HepG2 (cell line): ENCODE measurements around the gene INO80. TPM values are rescaled to one million over a fixed set of nuclear protein-coding genes. Genes with fewer than 3 reads are reported as not detected.

Source experiments
- ATAC-seq: fragments of 200-7000 bp; cut with Tn5 transposase; 3 replicates; pipeline ENCODE4 v1.9.1; 2020; ENCODE audit warnings: mild to moderate bottlenecking, moderate library complexity
- BruUV-seq: library from RNA; stranded (reverse); fragments of 400-500 nt; replicated peaks from 2 replicates; lab custom pipeline; 2021; lab: Mats Ljungman, UMichigan
- CTCF ChIA-PET: fragments of 300-600 bp; formaldehyde crosslinking; extraction: SDS; loops from one replicate; lab custom pipeline; 2021; ENCODE audit warnings: low total read pairs, inconsistent platforms, low intra/inter-chr PET ratio; lab: Yijun Ruan, JAX
- POLR2A ChIA-PET: fragments of 350-600 bp; sonication (Branson Sonifier 250); formaldehyde crosslinking; loops from one replicate; lab custom pipeline; 2020; ENCODE audit warnings: antibody characterized with exemption, inconsistent platforms; lab: Yijun Ruan, JAX
- DNase-seq: peaks from one replicate; pipeline ENCODE4 v3.0.0-alpha.2; 2015; ENCODE audit warnings: low spot score
- FAIRE-seq: peaks from 3 replicates; lab custom pipeline; 2011; peaks lifted over from hg19 to GRCh38; lab: Jason Lieb, UNC
- H2AFZ ChIP-seq: one replicate; pipeline ENCODE4 v1.6.1; 2011; ENCODE audit warnings: low read length, inconsistent platforms
- H3K27ac ChIP-seq: fragments of 300-600 bp; 3 replicates; pipeline ENCODE4 v1.8.0; 2011; ENCODE audit warnings: mixed run types, mild to moderate bottlenecking, mixed read lengths, low read length, inconsistent platforms; ENCODE audit not compliant: insufficient read depth; ENCODE audit errors: extremely low read length
- H3K27me3 ChIP-seq, 2 experiments: fragments of 200-600 bp in 1 of 2; 2 replicates in 1 of 2; 3 replicates in 1 of 2; pipeline versions ENCODE4 v1.6.0 to v1.8.0; 2011; ENCODE audit warnings: low read length in 2 of 2, mild to moderate bottlenecking in 2 of 2, moderate library complexity in 2 of 2, inconsistent platforms in 1 of 2; ENCODE audit not compliant: insufficient read depth in 2 of 2, control insufficient read depth in 1 of 2
- H3K36me3 ChIP-seq, 2 experiments: fragments of 200-600 bp in 1 of 2; replicated peaks in 1 of 2; 2 replicates in 1 of 2; 3 replicates in 1 of 2; pipeline versions ENCODE4 v1.5.1 to v1.8.0; 2011; ENCODE audit warnings: low read length in 2 of 2, inconsistent platforms in 1 of 2; ENCODE audit not compliant: insufficient read depth in 2 of 2, control insufficient read depth in 1 of 2
- H3K4me1 ChIP-seq: 2 replicates; pipeline ENCODE4 v1.5.1; 2012; ENCODE audit warnings: low read length, inconsistent platforms; ENCODE audit not compliant: insufficient read depth
- H3K4me2 ChIP-seq: 2 replicates; pipeline ENCODE4 v1.6.0; 2011; ENCODE audit warnings: low read depth, low read length, inconsistent platforms
- H3K4me3 ChIP-seq, 3 experiments: fragments of 200-600 bp in 1 of 3; sonication (generic), shearing (Covaris generic) in 1 of 3; replicated peaks in 1 of 3; 2 replicates each; pipeline ENCODE4 v1.5.1; 2011 to 2016; ENCODE audit warnings: low read length in 3 of 3, inconsistent platforms in 2 of 3, low read depth in 2 of 3, mild to moderate bottlenecking in 2 of 3, control low read depth in 1 of 3, mixed read lengths in 1 of 3; ENCODE audit not compliant: insufficient read depth in 1 of 3
- H3K79me2 ChIP-seq: one replicate; pipeline ENCODE4 v1.6.1; 2011; ENCODE audit warnings: low read length, inconsistent platforms; ENCODE audit not compliant: insufficient read depth
- H3K9ac ChIP-seq: 2 replicates; pipeline ENCODE4 v1.6.0; 2011; ENCODE audit warnings: mild to moderate bottlenecking, low read depth, low read length, inconsistent platforms; ENCODE audit not compliant: insufficient read depth
- H3K9me3 ChIP-seq: 2 replicates; pipeline ENCODE4 v1.5.1; 2012; ENCODE audit warnings: mild to moderate bottlenecking, low read length
- H4K20me1 ChIP-seq: 2 replicates; pipeline ENCODE4 v1.6.0; 2011; ENCODE audit warnings: inconsistent platforms, mild to moderate bottlenecking, low read length, moderate library complexity; ENCODE audit not compliant: insufficient read depth
- AFF4 ChIP-seq: sonication (generic); formaldehyde crosslinking; IDR thresholded peaks from 2 replicates; pipeline ENCODE4 v1.4.0; 2020; ENCODE audit warnings: missing genetic modification reagents
- ATF3 ChIP-seq: sonication (generic); formaldehyde crosslinking; IDR thresholded peaks from 2 replicates; pipeline ENCODE4 v1.4.0; 2020; ENCODE audit warnings: missing genetic modification reagents
- CBX1 ChIP-seq: IDR thresholded peaks from one replicate; pipeline ENCODE4 v1.6.1; 2016; ENCODE audit warnings: antibody characterized with exemption, low read depth
- EED ChIP-seq: sonication (generic); formaldehyde crosslinking; IDR thresholded peaks from 2 replicates; pipeline ENCODE4 v1.5.0; 2020; ENCODE audit warnings: mild to moderate bottlenecking, missing genetic modification reagents
- FOXC1 ChIP-seq: sonication (generic); formaldehyde crosslinking; IDR thresholded peaks from 2 replicates; pipeline ENCODE4 v1.8.0; 2022; ENCODE audit warnings: mild to moderate bottlenecking, missing genetic modification reagents, borderline replicate concordance
- HOXA3 ChIP-seq: sonication (generic); formaldehyde crosslinking; IDR thresholded peaks from 2 replicates; pipeline ENCODE4 v1.5.0; 2020; ENCODE audit warnings: missing genetic modification reagents
- RNF2 ChIP-seq: fragments of 450-650 bp; conservative IDR thresholded peaks from 2 replicates; pipeline ENCODE4 v1.6.1; 2016; ENCODE audit warnings: low read depth
- SOX13 ChIP-seq, 3 experiments: fragments of 450-650 bp in 1 of 3; sonication (generic) in 1 of 3; formaldehyde crosslinking in 1 of 3; IDR thresholded peaks in 2 of 3; conservative IDR thresholded peaks in 1 of 3; 2 replicates each; pipeline versions ENCODE4 v1.5.0 to v1.6.1; 2016 to 2020; ENCODE audit warnings: antibody characterized with exemption in 1 of 3, mild to moderate bottlenecking in 1 of 3, missing compliant biosample characterization in 1 of 3, missing genetic modification reagents in 1 of 3, moderate library complexity in 1 of 3
- ZBTB7A ChIP-seq: sonication (generic); formaldehyde crosslinking; IDR thresholded peaks from 2 replicates; pipeline ENCODE4 v1.8.0; 2022; ENCODE audit warnings: mild to moderate bottlenecking, missing genetic modification reagents
- ZIK1 ChIP-seq: sonication (generic); formaldehyde crosslinking; IDR thresholded peaks from 2 replicates; pipeline ENCODE4 v1.5.0; 2020; ENCODE audit warnings: mild to moderate bottlenecking, low read depth, missing genetic modification reagents, borderline replicate concordance
- ZMYM2 ChIP-seq: sonication (generic); formaldehyde crosslinking; IDR thresholded peaks from 2 replicates; pipeline ENCODE4 v1.8.0; 2022; ENCODE audit warnings: mild to moderate bottlenecking, missing genetic modification reagents
- ZNF296 ChIP-seq: sonication (generic); formaldehyde crosslinking; conservative IDR thresholded peaks from 2 replicates; pipeline ENCODE4 v1.5.0; 2020; ENCODE audit warnings: mild to moderate bottlenecking, missing genetic modification reagents
- ZNF572 ChIP-seq: sonication (generic); formaldehyde crosslinking; IDR thresholded peaks from 2 replicates; pipeline ENCODE4 v1.5.1; 2020; ENCODE audit warnings: mild to moderate bottlenecking, missing genetic modification reagents
- ZNF839 ChIP-seq: sonication (generic); formaldehyde crosslinking; IDR thresholded peaks from 2 replicates; pipeline ENCODE4 v1.4.0; 2020; ENCODE audit warnings: missing genetic modification reagents, mild to moderate bottlenecking, borderline replicate concordance
- ZNF850 ChIP-seq: sonication (generic); formaldehyde crosslinking; conservative IDR thresholded peaks from 2 replicates; pipeline ENCODE4 v1.9.0; 2021; ENCODE audit warnings: mild to moderate bottlenecking, missing genetic modification reagents
- WGBS: methylation state at CpG from one replicate; pipeline ENCODE4 v1.1.6; 2017; ENCODE audit warnings: low lambda C conversion rate; 5-methylcytosine and 5-hydroxymethylcytosine counted together
- in situ Hi-C: cut with HindIII; loops from 2 replicates; pipeline ENCODE4 v1.10.0; 2017; ENCODE audit warnings: low pct_unique_long_range_greater_than_20kb; ENCODE audit not compliant: extremely low pct_ligation_motif_present
- intact Hi-C: fragments of 100-400 bp; cut with micrococcal nuclease; formaldehyde crosslinking; loops from one replicate; pipeline ENCODE4 v1.10.0; 2022; ENCODE audit not compliant: unreplicated experiment
- polyA plus RNA-seq, 8 experiments: library from polyadenylated mRNA; depleted of rRNA in 3 of 8; stranded (reverse) in 7 of 8; unstranded in 1 of 8; fragments of >200 nt; fragmentation: Illumina TruSeq in 4 of 8; extraction: Trizol in 4 of 8; gene quantifications; 2 replicates each; pipeline versions ENCODE4 v1.2.1 to v1.2.3, GENCODE V29; 2011 to 2016; ENCODE audit warnings: low read depth in 4 of 8, missing spikeins in 1 of 8, mixed read lengths in 1 of 8; ENCODE audit not compliant: insufficient read depth in 1 of 8
- total RNA-seq, 5 experiments: library from RNA; depleted of rRNA; stranded (reverse); fragments of >200 nt; fragmentation: Illumina TruSeq; extraction: Trizol; gene quantifications; 2 replicates each; pipeline ENCODE4 v1.2.3, GENCODE V29; 2016; ENCODE audit warnings: low read depth in 1 of 5

Gene INO80
- total and polyA plus RNA-seq, 2 of the 13 experiments (the other 11 are each of a cell fraction or from before 2014, with no cell fraction given) = 3.6 to 14.8 TPM

- no TSS peak for BruUV-seq
- Histone ChIP-seq H3K36me3 (no peaks in the 10 kb centered on the region), H3K27ac (no peak overlapping the region), H3K4me2 (no peak overlapping the region), H2AFZ (no peak overlapping the region), H4K20me1 (no peaks in the 10 kb centered on the region), H3K79me2 (no peaks in the 10 kb centered on the region), H3K4me1 (no peaks in the 10 kb centered on the region), H3K9me3 (no peaks in the 10 kb centered on the region), H3K27me3 (peaks cover 10 to 53% of the 10 kb centered on the region in 2 experiments), H3K9ac (no peak overlapping the region), H3K4me3 (no peak overlapping the region)
- ATAC-seq (no peak), FAIRE-seq (no peak), DNase-seq (no peak)
- in situ Hi-C loops (no loop called here), intact Hi-C loops (no loop called here)
- POLR2A ChIA-PET = no interaction called here
- 50% methylated on average over 19 of the region's 22 CpGs for WGBS
- CTCF ChIA-PET = no interaction called here
- TF ChIP-seq ZIK1 (no peak), RNF2 (no peak), ZMYM2 (CRISPR knock-in tag) (no peak), HOXA3 (CRISPR knock-in tag) (no peak), SOX13 (IDR thresholded peaks at IDR 0.05) (no peak), SOX13 (CRISPR knock-in tag; conservative IDR thresholded peaks at IDR 0.05 in 1 of 2, IDR thresholded peaks at IDR 0.05 in 1 of 2) (no peak), ZBTB7A (CRISPR knock-in tag) (no peak), ZNF572 (no peak), ATF3 (CRISPR knock-in tag) (no peak), EED (CRISPR knock-in tag) (no peak), ZNF839 (CRISPR knock-in tag) (no peak), AFF4 (CRISPR knock-in tag) (no peak), ZNF296 (CRISPR knock-in tag) (no peak), CBX1 (no peak), FOXC1 (CRISPR knock-in tag) (no peak), ZNF850 (CRISPR knock-in tag) (no peak)
Observed at GRCh38 chr15:40959331-40960141, 156.5 kb downstream of the INO80 start.
